T-helper 2 cell treated with Interferon-gamma antibody and Interleukin-4, amounts not matched to agents 5 μg/mL and 100 μg/mL, for 36 hours (primary cell): Measurements from ENCODE around the gene PIEZO1.
"Not testable (repeated sequence)": the region's sequence is repeated elsewhere in the genome, so short reads cannot be mapped to it uniquely, and the experiment has no call there.

Experiments
- DNase-seq: peaks from one replicate; pipeline ENCODE4 v3.0.0; 2021; ENCODE audit warnings: low spot score
- H3K27ac Mint-ChIP-seq: one replicate; pipeline ENCODE4 v1.8.0; 2021; ENCODE audit warnings: mild to moderate bottlenecking, mixed read lengths
- H3K27me3 Mint-ChIP-seq: one replicate; pipeline ENCODE4 v1.8.0; 2021; ENCODE audit warnings: low read depth, mixed read lengths
- H3K36me3 Mint-ChIP-seq: one replicate; pipeline ENCODE4 v1.8.0; 2021; ENCODE audit warnings: low read depth, mixed read lengths
- H3K4me1 Mint-ChIP-seq: one replicate; pipeline ENCODE4 v1.8.0; 2021; ENCODE audit warnings: low read depth, mixed read lengths
- H3K4me3 Mint-ChIP-seq: one replicate; pipeline ENCODE4 v1.8.0; 2022; ENCODE audit warnings: mild to moderate bottlenecking, moderate library complexity, mixed read lengths
- H3K9me3 Mint-ChIP-seq: one replicate; pipeline ENCODE4 v1.8.0; 2021; ENCODE audit warnings: mixed read lengths

Gene PIEZO1

DNA sequence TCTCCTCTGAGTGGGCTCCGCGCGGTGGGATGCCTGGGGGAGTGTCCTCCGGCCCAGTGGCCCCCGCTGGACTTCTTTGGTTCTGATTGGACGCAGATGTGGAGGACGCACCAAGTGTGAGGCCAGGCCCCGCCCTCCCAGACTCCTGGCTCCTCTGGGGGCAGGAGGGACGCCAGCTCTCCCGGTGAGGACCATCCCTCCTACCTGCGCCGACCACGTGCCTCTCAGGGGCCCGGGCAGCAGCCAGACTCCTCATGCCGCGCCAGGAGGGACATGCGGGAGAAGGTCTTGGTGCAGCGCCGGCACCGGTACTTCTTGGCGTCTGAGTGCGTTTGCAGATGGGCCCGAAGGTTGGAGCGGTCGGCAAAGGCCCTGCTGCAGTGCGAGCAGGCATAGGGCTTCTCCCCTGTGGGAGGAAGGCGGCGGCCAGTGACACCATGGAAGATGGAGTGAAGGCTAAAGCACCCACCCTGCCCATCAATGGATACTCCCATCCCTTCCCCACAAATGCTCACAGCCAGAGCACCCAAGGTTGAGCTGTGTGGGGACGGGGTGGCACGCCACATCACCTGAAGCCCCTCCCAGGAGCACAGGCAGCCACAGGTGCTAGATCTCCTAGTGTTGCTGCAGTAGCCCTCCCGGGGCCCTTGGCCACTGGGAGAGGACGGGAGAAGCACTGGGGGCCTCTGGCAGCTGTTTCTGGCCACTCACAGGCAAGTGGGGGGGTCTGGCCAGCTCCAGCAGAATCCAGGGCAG lies 106.6 kb downstream of the PIEZO1 start:
- DNase-seq: no peak
- Mint-ChIP-seq H3K4me1 (peaks cover 17% of the 10 kb centered on the region), H3K27ac (no peak overlapping the region), H3K9me3 (no peaks in the 10 kb centered on the region), H3K4me3 (no peak overlapping the region), H3K27me3 (no peaks in the 10 kb centered on the region), H3K36me3 (peaks cover 11% of the 10 kb centered on the region)

DNA sequence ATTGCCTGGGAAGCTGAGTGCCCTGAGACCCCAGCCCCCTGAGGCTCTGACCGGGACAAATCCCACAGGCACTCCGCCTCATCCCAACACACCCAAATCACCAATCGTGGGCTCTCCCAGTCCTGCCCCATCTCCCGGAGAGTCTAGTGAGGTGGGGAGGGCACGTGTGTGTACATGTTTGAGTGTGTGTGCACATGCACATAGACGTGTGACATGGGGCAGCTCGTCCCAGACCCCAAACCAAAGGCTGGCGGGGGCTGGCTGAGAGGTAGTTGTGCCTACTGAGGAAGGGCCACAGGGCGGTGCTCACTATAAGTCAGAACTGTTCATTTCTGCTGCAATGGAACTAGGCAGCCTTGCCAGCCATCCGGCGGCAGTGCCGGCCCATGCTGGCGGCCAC lies 107.3 kb downstream of the PIEZO1 start:
- Mint-ChIP-seq H3K9me3 (no peaks in the 10 kb centered on the region), H3K27ac (no peak overlapping the region), H3K4me3 (no peak overlapping the region), H3K36me3 (peaks cover 11% of the 10 kb centered on the region), H3K4me1 (peaks cover 17% of the 10 kb centered on the region), H3K27me3 (no peaks in the 10 kb centered on the region)
- DNase-seq: no peak

DNA sequence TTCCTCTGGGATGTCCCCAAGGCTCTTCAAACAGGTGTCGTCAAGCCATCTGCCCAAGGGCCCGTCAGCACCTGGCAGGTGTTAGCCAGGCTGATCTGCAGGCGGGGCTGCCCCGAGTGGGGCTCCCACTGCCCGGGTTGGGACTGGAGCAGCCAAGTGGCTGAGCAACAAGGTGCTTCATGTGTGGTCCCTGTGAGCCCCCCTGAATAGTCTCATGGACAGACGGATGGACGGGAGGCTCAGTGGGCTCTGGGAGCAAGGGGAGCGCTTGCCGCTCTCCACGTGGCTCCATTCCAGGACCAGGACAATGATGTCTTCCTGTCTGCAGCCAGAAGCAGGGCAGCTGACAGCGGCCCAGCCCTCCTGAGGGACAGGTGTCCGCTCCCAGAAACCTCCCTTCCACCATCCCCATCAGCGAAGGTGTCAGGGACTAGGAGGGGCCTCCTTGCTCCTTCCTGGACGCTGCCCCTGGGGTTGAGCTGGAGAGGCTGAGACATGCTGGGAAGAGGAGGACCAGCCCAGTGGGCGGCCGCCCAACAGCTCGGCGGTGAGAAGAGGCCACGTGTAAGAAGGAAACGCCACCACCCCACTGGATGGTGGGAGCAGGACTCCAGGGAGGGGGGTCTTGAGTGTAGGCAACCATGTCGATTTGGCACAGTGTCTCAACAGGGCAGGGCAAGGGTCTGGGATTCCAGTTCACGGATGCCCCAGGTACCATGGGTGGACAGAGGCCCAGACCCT lies 108.3 kb downstream of the PIEZO1 start:
- H3K27me3 Mint-ChIP-seq: no peaks in the 10 kb centered on the region
- no peak for DNase-seq
- no peak overlapping the region for H3K4me3 Mint-ChIP-seq
- peaks cover 8% of the 10 kb centered on the region for H3K4me1 Mint-ChIP-seq
- peaks cover 9% of the 10 kb centered on the region for H3K36me3 Mint-ChIP-seq
- no peaks in the 10 kb centered on the region for H3K9me3 Mint-ChIP-seq
- no peak overlapping the region for H3K27ac Mint-ChIP-seq

DNA sequence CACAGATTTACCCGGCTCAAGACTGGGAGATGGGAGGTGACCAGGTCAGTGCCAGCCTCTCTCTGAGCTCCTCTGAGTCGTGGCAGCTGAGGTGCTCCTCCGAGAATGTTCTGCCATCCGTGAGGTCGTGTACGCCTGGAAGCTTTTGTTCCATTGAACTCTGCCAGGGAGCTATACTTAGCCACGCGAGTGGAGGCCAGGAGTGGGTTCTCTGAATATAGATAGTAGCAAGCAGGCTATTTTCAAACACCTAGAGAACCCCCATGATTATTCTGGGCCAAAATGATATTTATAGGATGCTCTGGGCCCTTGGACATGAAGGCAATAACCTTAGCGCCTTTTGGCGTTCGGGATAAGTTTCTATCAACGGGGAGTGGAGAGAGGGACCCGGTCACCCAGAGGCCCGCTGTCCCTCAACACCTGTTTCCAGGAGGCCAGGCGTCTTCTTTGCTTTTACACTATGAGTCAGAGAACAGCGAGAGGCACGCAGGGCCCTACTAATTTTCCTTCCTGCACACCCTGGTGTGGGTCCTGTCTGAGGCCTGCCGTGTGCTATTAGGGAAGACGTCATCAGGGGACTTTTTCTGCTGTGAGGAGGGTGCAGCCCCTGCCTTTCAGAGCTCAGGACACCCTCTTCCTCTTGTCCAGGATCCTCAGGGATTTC lies 111.2 kb downstream of the PIEZO1 start:
- Mint-ChIP-seq H3K27ac (no peak overlapping the region), H3K4me3 (no peak overlapping the region), H3K36me3 (peaks cover 6% of the 10 kb centered on the region)

DNA sequence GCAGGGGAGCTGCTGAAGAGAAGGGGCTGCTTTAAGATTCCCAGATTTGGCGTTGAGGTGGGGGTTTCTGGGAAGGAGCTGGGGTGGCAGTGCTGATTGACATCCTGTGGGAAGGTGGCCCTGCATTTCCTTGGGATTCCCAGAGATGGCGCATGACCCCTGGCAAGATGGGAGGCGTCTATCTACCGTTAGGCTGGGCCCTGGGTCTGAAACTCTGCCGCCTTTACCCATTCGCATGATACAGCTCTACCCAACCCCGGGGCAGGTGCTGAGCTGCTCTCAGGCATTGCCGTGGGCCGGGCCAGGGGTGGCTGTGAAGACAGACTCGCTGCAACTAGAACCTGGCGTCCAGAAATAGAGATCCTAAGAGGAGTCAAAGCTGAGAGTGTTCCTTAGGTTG lies 112.2 kb downstream of the PIEZO1 start:
- Mint-ChIP-seq H3K4me1 (no peaks in the 10 kb centered on the region), H3K36me3 (peaks cover 12% of the 10 kb centered on the region), H3K4me3 (no peak overlapping the region), H3K27ac (no peak overlapping the region), H3K27me3 (no peaks in the 10 kb centered on the region), H3K9me3 (no peaks in the 10 kb centered on the region)
- DNase-seq: no peak

More for the DNA sequence above, 111.2 kb downstream of the PIEZO1 start:
- no peak for DNase-seq
- Mint-ChIP-seq H3K9me3 (no peaks in the 10 kb centered on the region), H3K27me3 (no peaks in the 10 kb centered on the region), H3K4me1 (no peaks in the 10 kb centered on the region)

DNA sequence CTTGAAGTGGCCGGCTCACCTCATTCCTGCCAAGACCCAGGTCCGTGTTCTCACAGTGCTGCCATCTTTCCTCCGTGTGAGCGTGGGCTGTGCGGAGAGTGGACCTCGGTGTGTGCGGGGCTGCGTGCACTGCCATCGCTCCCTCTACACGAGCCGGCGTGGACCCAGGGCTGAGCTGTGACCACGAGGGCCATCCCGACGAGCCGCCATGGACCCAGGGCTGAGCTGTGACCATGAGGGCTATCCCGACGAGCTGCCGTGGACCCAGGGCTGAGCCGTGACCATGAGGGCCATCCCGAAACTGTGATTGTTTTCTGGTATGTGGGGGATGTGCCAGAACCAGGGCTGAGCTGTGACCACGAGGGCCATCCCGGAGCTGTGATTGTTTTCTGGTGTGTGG lies 113.2 kb downstream of the PIEZO1 start:
- Mint-ChIP-seq H3K27ac (no peak overlapping the region), H3K27me3 (no peaks in the 10 kb centered on the region), H3K4me1 (peaks cover 2% of the 10 kb centered on the region), H3K36me3 (peaks cover 14% of the 10 kb centered on the region), H3K9me3 (no peaks in the 10 kb centered on the region), H3K4me3 (no peak overlapping the region)
- DNase-seq: no peak

DNA sequence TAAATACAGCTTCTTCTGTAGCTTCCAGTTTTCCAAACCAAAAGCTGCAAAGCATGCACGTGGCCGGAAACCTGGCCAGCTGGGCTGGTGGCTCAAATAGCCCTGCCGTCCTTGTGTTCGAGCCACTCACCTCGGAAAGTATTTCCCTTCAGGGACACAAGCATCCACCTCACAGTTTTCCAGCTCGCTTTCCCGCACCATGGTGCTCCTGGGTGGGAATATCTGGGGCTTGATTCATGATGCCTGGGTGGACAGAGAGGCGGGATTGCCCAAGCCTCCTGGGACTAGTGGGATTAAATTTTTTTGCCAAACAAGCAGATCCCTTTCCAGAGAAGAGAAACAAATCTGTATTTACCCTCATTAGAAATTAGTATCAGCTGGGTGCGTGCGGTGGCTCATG lies 115.0 kb downstream of the PIEZO1 start:
- Mint-ChIP-seq H3K4me1 (peaks cover 4% of the 10 kb centered on the region), H3K27me3 (no peaks in the 10 kb centered on the region), H3K4me3 (no peak overlapping the region), H3K27ac (no peak overlapping the region), H3K36me3 (peaks cover 15% of the 10 kb centered on the region), H3K9me3 (no peaks in the 10 kb centered on the region)
- DNase-seq: no peak

DNA sequence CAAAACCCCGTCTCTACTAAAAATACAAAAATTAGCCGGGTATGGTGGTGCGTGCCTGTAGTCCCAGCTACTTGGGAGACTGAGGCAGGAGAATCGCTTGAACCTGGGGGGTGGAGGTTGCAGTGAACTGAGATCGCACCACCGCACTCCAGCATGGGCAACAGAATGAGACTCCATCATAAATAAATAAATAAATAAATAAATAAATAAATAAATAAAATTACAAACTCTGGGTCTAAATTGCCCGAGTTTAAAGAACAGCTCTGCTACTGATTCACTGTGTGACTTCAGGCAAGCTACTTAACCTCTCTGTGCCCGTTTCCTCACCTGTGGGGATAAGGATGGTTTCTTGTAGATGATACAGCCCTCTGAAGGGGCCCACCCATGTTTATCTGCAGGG lies 115.5 kb downstream of the PIEZO1 start:
- not testable (repeated sequence) for H3K4me1 Mint-ChIP-seq, H3K27me3 Mint-ChIP-seq, H3K27ac Mint-ChIP-seq, DNase-seq, H3K9me3 Mint-ChIP-seq, H3K4me3 Mint-ChIP-seq
- peaks cover 18% of the 10 kb centered on the region for H3K36me3 Mint-ChIP-seq

DNA sequence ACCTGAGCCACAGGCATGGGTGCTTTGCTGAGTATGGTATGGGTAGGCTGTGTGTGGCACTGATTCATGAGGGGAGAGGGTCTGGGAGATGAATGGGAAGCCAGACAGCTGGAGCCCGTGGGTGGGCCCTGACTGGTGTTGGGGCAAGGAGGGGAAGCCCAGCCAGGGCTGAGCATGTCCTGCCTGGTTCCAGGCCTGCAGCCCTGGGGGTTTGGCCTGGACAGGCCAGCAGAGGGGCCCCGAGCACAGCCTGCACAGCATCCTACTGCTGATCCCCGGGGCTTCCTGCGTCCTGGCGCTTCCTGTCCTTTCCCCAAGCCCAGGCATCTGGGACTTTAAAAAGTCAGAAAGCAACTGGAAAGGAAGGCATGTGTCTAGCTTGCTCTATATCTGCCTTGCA lies 117.6 kb downstream of the PIEZO1 start:
- Mint-ChIP-seq H3K27ac (peak overlapping the region; percentile 20), H3K9me3 (no peaks in the 10 kb centered on the region), H3K4me1 (peaks cover 10% of the 10 kb centered on the region), H3K4me3 (no peak overlapping the region), H3K36me3 (peaks cover 18% of the 10 kb centered on the region), H3K27me3 (no peaks in the 10 kb centered on the region)
- DNase-seq: no peak

DNA sequence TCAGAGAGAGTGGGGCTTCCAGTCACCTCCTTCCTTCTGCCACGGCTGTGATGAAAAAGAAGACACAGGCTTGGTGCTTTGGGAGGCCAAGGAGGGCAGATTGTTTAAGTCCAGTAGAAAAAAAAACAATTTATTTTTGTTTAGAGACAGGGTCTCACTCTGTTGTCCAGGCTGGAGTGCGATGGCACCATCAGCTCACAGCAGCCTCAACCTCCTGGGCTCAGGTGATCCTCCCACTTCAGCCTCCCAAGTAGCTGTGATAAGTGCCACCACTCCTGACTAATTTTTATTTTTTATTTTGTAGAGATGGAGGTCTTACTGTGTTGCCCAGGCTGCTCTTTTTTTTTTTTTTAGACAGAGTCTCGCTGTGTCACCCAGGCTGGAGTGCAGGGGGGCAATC lies 119.5 kb downstream of the PIEZO1 start:
- Mint-ChIP-seq H3K4me1 (peaks cover 21% of the 10 kb centered on the region), H3K27me3 (no peaks in the 10 kb centered on the region), H3K4me3 (peak overlapping the region; percentile 58), H3K27ac (no peak overlapping the region), H3K9me3 (no peaks in the 10 kb centered on the region), H3K36me3 (peaks cover 18% of the 10 kb centered on the region)
- DNase-seq: no peak
